Fibroblast of villous mesenchyme (primary cell): ENCODE measurements around the gene PRKAG1. TPM values are rescaled to one million over a fixed set of nuclear protein-coding genes. Genes with fewer than 3 reads are reported as not detected.
A peak's percentile ranks its signal among the peaks of the same experiment; 100 is the strongest.

Experiments used
- DNase-seq: peaks from one replicate; pipeline ENCODE4 v3.0.0-alpha.2; 2010; ENCODE audit warnings: low read depth
- H3K4me3 ChIP-seq: 2 replicates; pipeline ENCODE4 v1.5.1; 2011; ENCODE audit warnings: low read depth, mild to moderate bottlenecking, low read length
- total RNA-seq: library from RNA; depleted of rRNA; stranded (reverse); fragments of >200 nt; gene quantifications from 2 replicates; pipeline ENCODE4 v1.2.3, GENCODE V29; 2012
- TF ChIP-seq, protein P1 (sequence below): IDR thresholded peaks from 2 replicates; pipeline ENCODE4 v1.5.1; 2012; ENCODE audit warnings: low read depth, mild to moderate bottlenecking, low read length; ENCODE audit not compliant: insufficient read depth

PRKAG1 gene
- total RNA-seq, 1 donor = 62.2 TPM

DNA sequence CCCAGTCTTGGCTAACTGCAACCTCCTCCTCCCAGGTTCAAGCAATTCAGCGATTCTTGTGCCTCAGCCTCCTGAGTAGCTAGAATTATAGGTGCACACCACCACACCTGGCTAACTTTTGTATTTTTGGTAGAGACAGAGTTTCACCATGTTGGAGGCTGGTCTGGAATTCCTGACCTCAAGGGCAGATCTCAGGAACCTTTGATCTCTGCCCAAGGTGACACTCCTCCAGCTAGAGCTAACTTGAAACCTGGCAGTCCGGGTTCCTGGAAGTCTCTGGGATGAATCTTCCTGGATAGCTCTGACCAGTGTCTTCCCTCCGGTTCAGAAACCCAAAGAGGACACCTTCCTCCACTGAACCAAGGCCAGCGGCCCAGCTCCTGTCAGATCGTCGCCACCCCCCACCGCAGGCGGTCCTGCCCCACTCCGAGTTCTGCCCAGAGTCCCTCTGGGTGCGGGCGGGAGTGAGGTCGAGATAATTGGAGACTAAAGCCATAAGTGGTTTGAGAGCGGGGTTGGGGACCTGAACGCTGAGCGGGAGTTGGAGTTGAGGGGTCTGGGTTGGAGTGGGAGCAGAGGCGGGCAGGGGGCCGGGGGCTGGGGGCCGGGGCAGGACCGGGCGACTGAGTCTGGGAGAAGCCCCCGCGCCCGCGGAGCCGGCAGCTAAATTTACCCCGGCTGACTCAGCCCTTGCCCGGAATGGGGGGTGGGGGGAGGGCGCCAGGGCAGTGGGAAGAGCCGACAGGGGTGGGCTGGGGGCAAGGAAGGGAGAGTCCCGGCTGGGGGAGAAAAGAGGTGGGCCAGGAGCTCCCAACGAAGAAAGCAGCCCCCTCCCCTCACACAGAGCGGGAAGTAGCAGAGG is 24.1 kb downstream of the PRKAG1 start:
- DNase-seq = no peak
- no peak overlapping the region for H3K4me3 ChIP-seq
- TF ChIP-seq, protein P1, sequence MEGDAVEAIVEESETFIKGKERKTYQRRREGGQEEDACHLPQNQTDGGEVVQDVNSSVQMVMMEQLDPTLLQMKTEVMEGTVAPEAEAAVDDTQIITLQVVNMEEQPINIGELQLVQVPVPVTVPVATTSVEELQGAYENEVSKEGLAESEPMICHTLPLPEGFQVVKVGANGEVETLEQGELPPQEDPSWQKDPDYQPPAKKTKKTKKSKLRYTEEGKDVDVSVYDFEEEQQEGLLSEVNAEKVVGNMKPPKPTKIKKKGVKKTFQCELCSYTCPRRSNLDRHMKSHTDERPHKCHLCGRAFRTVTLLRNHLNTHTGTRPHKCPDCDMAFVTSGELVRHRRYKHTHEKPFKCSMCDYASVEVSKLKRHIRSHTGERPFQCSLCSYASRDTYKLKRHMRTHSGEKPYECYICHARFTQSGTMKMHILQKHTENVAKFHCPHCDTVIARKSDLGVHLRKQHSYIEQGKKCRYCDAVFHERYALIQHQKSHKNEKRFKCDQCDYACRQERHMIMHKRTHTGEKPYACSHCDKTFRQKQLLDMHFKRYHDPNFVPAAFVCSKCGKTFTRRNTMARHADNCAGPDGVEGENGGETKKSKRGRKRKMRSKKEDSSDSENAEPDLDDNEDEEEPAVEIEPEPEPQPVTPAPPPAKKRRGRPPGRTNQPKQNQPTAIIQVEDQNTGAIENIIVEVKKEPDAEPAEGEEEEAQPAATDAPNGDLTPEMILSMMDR = no peak

- DNase-seq = no peak
Observed at GRCh38 chr12:48993787-48994186, 24.8 kb downstream of the PRKAG1 start.

DNA sequence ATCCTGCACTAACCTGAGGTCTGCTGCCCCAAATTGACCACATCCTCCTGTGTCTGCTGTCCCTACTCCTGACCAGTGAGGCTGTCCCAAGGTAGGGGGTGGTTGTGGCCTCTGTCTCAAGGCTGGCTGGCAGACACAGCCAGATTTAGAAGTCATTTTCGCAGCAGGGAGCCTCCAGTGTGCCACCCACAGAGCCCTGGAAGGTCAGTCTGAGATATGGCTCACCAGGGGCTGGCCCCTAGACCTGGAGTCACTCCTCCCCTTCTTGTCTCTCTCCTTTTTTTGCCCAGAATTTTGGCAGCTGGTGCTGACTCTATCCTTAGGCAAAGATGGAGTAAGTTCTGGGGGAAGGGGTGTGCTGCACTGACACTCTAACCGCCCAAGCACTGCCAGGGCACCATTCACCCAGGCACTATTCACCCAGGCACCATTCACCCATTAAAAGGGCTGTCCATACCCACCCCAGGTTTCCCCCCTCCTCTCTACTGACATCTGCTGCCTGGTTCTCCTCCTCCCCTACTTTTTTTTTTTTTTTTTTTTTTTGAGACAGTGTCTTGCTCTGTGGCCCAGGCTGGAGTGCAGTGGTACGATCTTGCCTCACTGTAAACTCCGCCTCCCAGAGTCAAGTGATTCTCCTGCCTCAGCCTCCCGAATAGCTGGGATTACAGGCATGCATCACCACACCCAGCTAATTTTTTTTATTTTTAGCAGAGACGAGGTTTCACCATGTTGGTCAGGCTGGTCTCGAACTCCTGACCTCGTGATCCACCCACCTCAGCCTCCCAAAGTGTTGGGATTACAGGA is 27.1 kb downstream of the PRKAG1 start:
- DNase-seq = no peak
- no peak overlapping the region for H3K4me3 ChIP-seq
- TF ChIP-seq, protein P1 = no peak

More at GRCh38 chr12:48993787-48994186, 24.8 kb downstream of the PRKAG1 start:
- TF ChIP-seq, protein P1 = no peak
- H3K4me3 ChIP-seq = no peak overlapping the region

DNA sequence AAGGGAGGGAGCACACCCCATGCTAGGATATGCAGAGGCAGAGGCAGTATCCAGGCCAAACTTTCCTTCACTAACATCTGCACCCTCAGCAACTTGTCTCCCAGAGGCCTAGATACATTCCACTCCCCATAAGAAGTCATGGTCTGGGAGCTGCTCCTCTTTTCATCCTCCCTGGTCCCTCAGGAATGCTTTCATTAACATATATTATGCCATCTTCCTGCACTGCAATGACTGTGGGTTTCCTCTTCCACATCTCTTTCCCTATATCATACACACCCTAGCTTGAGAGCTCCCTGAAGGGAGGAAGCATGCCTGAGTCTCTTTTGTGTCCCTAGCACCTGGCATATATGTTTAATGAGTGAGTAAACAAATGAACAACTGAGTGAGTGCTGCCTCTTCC is 28.0 kb downstream of the PRKAG1 start:
- H3K4me3 ChIP-seq = no peak overlapping the region
- no peak for DNase-seq
- TF ChIP-seq, protein P1 = no peak

DNA sequence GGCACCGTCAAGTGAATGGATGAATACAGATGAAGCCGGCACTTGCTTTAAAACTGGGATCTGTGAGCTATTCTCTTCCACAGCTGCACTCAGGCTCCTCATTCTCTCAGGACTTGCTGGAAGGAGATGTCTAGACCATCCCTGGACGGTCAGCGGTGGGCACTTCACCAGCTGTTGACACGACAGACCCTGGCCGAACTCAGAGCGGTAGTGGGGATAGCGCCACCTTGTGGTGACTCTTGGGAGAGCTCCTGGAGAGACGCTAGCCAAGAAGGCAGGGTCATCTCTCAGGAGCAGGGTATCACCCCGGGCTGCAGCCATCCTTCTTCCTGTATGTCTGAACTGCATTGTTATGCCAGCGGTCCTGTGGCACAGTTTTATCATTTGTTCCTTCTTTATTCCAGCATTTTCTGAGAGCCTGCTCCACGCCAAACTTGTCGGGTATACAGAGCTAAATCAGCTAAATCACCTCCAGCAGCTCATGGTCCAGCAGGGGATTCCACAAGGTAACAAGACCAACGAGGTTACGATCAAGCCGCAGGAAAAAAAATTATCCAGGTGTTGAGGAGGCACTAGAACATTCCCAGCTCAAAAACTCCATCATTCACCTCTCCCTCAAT is 30.4 kb downstream of the PRKAG1 start:
- peak; percentile 56 for DNase-seq
- TF ChIP-seq, protein P1 = peak; percentile 88
- no peak overlapping the region for H3K4me3 ChIP-seq

- no peak overlapping the region for H3K4me3 ChIP-seq
- no peak for DNase-seq
- TF ChIP-seq, protein P1 = no peak
Observed at GRCh38 chr12:48986720-48987291, 31.8 kb downstream of the PRKAG1 start.
